ENCODE results near the gene SLC7A7. TPM values are rescaled to one million over a fixed set of nuclear protein-coding genes. Genes with fewer than 3 reads are reported as not detected.
A peak's percentile ranks its signal among the peaks of the same experiment; 100 is the strongest.

Gene SLC7A7
- total and polyA plus RNA-seq, 9 of the 15 experiments (the other 6 are each of a cell fraction or from before 2014, with no cell fraction given), result 0.07 to 0.68 (median 0.41) TPM

GRCh38 chr14:22796087-22796707 is 19.0 kb downstream of the SLC7A7 start:
- H3K79me2 ChIP-seq (ENCODE audit: control insufficient read depth, insufficient read depth, low read length), result no peaks in the 10 kb centered on the region
- no peaks in the 10 kb centered on the region for H3K27me3 ChIP-seq (ENCODE audit: control insufficient read depth in 2 of 2, insufficient read depth in 2 of 2, low read length in 2 of 2)
- ATAC-seq, result peak; percentile 80
- DNase-seq (ENCODE audit: extremely low read depth in 1 of 4, low spot score in 3 of 4), result peak; percentile 42 to 44 (median 42)
- no peaks in the 10 kb centered on the region for H3K9me1 ChIP-seq (ENCODE audit: control insufficient read depth, insufficient read depth, low read length)
- peak overlapping the region; percentile 59 for H3K4me2 ChIP-seq (ENCODE audit: insufficient read depth, low read length)
- H4K20me1 ChIP-seq (replicated peaks; ENCODE audit: control insufficient read depth, insufficient read depth, low read length), result no peaks in the 10 kb centered on the region
- peak overlapping the region; percentile 77 for H2AFZ ChIP-seq (ENCODE audit: low read depth, low read length)
- no TSS peak for BruUV-seq (replicated peaks)
- peak overlapping the region; percentile 1; the same call in 1 of the 3 replicates for H3K27ac ChIP-seq (ENCODE audit: extremely low read depth, low read depth, low read length)
- peak; percentile 78 for FAIRE-seq
- H3K4me1 ChIP-seq (replicated peaks in 1 of 2; ENCODE audit: control insufficient read depth in 2 of 2, insufficient read depth in 2 of 2, low read length in 2 of 2), result peaks cover 18 to 22% of the 10 kb centered on the region in 2 experiments; a peak in 4 of 5 replicates
- in situ Hi-C loops (cut with MboI), result no loop called here
- ChIA-PET CTCF (ENCODE audit: low intra/inter-chr PET ratio) (no interaction called here), POLR2A (interaction anchor here (0.7 to 1.6 kb wide), 3 partner anchors 15 to 262 kb away, joined by 3 to 5 read pairs (median 3); partner anchors contain the start of gene OXA1L)
- H3K4me3 ChIP-seq, result no peak overlapping the region
- 11% methylated on average over 5 of the region's 5 CpGs for WGBS (ENCODE audit: insufficient coverage, low coverage, missing lambda C conversion rate)
- intact Hi-C loops (cut with micrococcal nuclease), result no loop called here
- no peaks in the 10 kb centered on the region for H3K36me3 ChIP-seq (ENCODE audit: control insufficient read depth, insufficient read depth, low read length)
- H3K9ac ChIP-seq (ENCODE audit: insufficient read depth in 1 of 2, low read depth in 2 of 2, low read length in 2 of 2), result peak overlapping the region; percentile 11; a peak in 1 of 4 replicates
- H3K9me3 ChIP-seq (replicated peaks; ENCODE audit: control insufficient read depth, insufficient read depth, low read depth, low read length), result no peaks in the 10 kb centered on the region
- TF ChIP-seq SMARCA4 (IDR thresholded peaks at IDR 0.05) (peak; percentile 48; the same call in 1 of the 2 replicates), LEF1 (IDR thresholded peaks at IDR 0.05) (no peak), THRA (IDR thresholded peaks at IDR 0.05) (no peak), ZFP91 (CRISPR knock-in tag; IDR thresholded peaks at IDR 0.05) (no peak), ZNF23 (CRISPR knock-in tag; IDR thresholded peaks at IDR 0.05) (no peak), EP400 (IDR thresholded peaks at IDR 0.05) (no peak; the same call in 1 of the 2 replicates), ZNF134 (CRISPR knock-in tag; conservative IDR thresholded peaks at IDR 0.05) (no peak), FOSL1 (tag; conservative IDR thresholded peaks at IDR 0.05) (no peak), ZNF146 (CRISPR knock-in tag; IDR thresholded peaks at IDR 0.05; ENCODE audit: unreplicated experiment) (no peak), ZNF311 (CRISPR knock-in tag; IDR thresholded peaks at IDR 0.05) (no peak), CBFB (CRISPR knock-in tag; IDR thresholded peaks at IDR 0.05) (no peak), ZNF197 (CRISPR knock-in tag; IDR thresholded peaks at IDR 0.05; ENCODE audit: low read depth) (no peak), POLR2A (conservative IDR thresholded peaks at IDR 0.05) (no peak), DEAF1 (CRISPR knock-in tag; IDR thresholded peaks at IDR 0.05) (no peak), TSC22D4 (tag; IDR thresholded peaks at IDR 0.05) (no peak), CTBP1 (IDR thresholded peaks at IDR 0.05; ENCODE audit: borderline replicate concordance) (peak; percentile 36; the same call in 1 of the 2 replicates), ZNF232 (CRISPR knock-in tag; IDR thresholded peaks at IDR 0.05) (no peak)
